NCI-H2107 treated with DMSO at 0.1 percent for 48 hours (cell line): ENCODE measurements around the gene FOXO4.
"Not testable (repeated sequence)": the region's sequence is repeated elsewhere in the genome, so short reads cannot be mapped to it uniquely, and the experiment has no call there.

Experiments used
- DNase-seq: peaks from one replicate; lab custom pipeline; 2025; ENCODE audit not compliant: unreplicated experiment; lab: John Stamatoyannopoulos, UW

FOXO4 gene, protein sequence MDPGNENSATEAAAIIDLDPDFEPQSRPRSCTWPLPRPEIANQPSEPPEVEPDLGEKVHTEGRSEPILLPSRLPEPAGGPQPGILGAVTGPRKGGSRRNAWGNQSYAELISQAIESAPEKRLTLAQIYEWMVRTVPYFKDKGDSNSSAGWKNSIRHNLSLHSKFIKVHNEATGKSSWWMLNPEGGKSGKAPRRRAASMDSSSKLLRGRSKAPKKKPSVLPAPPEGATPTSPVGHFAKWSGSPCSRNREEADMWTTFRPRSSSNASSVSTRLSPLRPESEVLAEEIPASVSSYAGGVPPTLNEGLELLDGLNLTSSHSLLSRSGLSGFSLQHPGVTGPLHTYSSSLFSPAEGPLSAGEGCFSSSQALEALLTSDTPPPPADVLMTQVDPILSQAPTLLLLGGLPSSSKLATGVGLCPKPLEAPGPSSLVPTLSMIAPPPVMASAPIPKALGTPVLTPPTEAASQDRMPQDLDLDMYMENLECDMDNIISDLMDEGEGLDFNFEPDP

GRCh38 chrX:71095555-71095980 is at the start of gene FOXO4:
Gene FOXO4 (plus strand): TSS chrX:71095851. CDS start chrX:71096529, 678 bp downstream.
- DNase-seq: peak; percentile 49

DNA sequence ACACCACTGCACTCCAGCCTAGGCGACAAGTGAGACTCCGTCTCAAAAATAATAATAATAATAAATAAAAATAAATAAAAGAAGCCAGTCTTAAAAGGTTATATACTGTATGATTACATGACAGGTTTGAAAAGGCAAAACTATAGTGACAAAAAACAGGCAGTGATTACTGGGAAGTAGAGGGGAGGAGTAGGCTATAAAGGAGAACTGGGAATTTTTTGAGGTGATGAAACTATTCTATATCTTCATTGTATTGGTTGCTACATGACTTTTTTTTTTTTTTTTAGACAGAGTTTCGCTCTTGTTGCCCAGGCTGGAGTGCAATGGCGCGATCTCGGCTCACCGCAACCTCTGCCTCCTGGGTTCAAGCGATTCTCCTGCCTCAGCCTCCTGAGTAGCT is 47.8 kb upstream of the FOXO4 start:
- not testable (repeated sequence) for DNase-seq

DNA sequence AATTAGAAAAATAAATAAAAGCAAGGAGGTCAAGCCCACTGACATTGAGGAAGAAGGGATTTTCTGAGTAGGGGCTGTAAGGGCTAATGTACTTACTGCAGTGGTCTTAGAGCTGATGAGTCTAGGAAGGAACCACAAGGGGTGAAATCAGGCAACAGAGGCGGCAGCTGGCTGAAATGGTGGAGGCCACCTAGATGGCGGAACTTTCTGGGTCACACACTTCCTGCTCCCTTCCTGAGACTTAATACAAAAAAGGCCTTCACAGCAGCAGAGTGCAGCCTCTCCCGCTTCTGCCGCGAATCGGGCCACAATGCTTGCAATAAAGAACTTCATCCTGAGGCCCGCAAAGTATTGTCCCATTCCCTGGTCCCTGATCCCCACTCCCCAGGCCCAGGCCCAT is 42.9 kb upstream of the FOXO4 start:
- DNase-seq: no peak

- no peak for DNase-seq
These were observed 42.4 kb upstream of the FOXO4 start for GRCh38 chrX:71053217-71053621.

GRCh38 chrX:71056867-71057266 is 38.8 kb upstream of the FOXO4 start:
- no peak for DNase-seq

DNA sequence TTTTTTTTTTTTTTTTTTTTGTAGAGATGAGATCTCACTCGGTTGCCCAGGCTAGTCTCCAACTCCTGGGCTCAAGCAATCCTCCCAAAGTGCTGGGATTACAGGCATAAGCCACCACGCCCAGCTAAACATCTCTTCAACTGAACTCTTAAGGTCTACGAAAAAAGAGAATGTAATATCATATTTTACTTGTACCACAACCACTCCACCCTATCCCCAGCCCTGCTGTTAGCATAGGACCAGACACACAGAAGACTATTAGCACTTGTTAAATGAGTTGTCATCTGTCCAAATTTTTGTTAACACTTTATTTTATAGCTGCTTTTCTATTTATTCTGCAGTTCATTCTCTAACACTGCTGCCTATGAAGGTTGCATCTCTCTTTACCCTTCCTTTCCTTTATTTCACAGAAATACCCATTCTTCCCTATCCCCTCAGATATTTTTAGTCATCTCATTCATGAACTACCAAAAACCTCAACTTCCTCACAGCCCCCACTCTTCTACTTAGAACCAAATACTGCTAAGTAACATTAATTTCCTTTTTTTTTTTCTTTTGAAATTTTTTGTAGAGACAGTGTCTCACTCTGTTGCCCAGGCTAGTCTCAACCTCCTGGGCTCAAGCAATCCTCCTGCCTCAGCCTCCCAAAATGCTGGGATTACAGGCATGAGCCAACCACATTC is 37.7 kb upstream of the FOXO4 start:
- no peak for DNase-seq

DNA sequence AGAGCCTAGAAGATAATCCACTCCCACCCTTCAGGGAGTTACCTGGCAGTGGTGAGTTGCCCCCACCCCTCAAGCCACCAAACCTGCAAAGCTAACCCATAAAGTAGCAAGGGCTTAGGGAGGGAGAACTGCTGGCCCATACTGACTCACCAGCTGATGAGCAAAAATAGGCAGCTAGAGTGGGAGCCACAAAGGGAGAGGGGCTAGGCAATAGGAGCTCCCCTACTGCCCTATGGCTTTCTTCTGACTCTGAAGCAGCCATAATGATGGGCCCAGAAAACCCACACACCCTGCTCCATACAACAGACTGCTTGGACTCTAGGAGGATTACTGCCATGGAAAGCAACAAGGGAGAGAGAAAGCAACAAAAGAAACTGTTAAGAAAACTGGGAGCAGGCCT is 35.5 kb upstream of the FOXO4 start:
- no peak for DNase-seq

- DNase-seq: no peak
These were observed 28.6 kb upstream of the FOXO4 start for GRCh38 chrX:71067089-71067488.

DNA sequence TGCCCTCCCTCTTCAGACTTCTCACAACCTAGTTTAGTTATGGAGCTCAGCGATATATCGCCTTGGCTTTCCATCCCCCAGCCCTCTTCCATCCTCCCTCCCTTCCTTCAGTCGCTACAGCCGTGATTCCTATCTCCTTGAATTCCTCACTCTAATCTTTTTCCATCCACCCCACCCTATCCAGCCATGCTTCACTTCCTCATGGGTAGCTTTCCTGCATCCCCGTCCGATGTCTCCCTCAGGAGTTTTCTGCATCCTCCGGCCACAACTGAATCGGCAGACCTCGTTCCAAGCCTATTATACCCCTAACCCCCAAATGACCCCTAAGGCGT is 28.0 kb upstream of the FOXO4 start:
- no peak for DNase-seq

GRCh38 chrX:71068044-71068918 is 27.4 kb upstream of the FOXO4 start, which contains the start of gene SNX12:
Gene SNX12 (minus strand): TSS chrX:71068334. CDS start chrX:71068306, 28 bp downstream.
- peak; percentile 90 for DNase-seq

- DNase-seq: no peak
These were observed 25.1 kb upstream of the FOXO4 start for GRCh38 chrX:71070531-71070930.

- DNase-seq: no peak
These were observed 14.1 kb upstream of the FOXO4 start for GRCh38 chrX:71081330-71082123.

GRCh38 chrX:71082124-71082647 is 13.5 kb upstream of the FOXO4 start:
- no peak for DNase-seq

- DNase-seq: no peak
These were observed 12.8 kb upstream of the FOXO4 start for GRCh38 chrX:71082822-71083221.

GRCh38 chrX:71085900-71086299 is 9.8 kb upstream of the FOXO4 start:
- no peak for DNase-seq

- no peak for DNase-seq
These were observed 4.4 kb upstream of the FOXO4 start for GRCh38 chrX:71091263-71091662.

- DNase-seq: no peak
These were observed 618 bp upstream of the FOXO4 start for GRCh38 chrX:71095033-71095432.

- DNase-seq: peak; percentile 45
These were observed 519 bp downstream of the FOXO4 start for GRCh38 chrX:71095981-71096759.

DNA sequence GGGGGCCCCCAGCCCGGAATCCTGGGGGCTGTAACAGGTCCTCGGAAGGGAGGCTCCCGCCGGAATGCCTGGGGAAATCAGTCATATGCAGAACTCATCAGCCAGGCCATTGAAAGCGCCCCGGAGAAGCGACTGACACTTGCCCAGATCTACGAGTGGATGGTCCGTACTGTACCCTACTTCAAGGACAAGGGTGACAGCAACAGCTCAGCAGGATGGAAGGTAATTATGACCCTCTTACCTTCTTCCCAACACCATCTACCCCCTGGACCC is 1.0 kb downstream of the FOXO4 start:
- no peak for DNase-seq

GRCh38 chrX:71098302-71098701 is 2.7 kb downstream of the FOXO4 start:
- no peak for DNase-seq
